RWPE1 (cell line): ENCODE results near the gene PDE4B.

ENCODE experiments used
- CTCF ChIA-PET: fragments of 350-600 bp; sonication (Branson Sonifier 250); formaldehyde crosslinking; extraction: SDS; loops from one replicate; lab custom pipeline; 2021; lab: Yijun Ruan, JAX
- POLR2A ChIA-PET: fragments of 400-600 bp; formaldehyde crosslinking; extraction: SDS; loops from one replicate; lab custom pipeline; 2020; ENCODE audit warnings: antibody characterized with exemption; ENCODE audit not compliant: low non-redundant PET; lab: Yijun Ruan, JAX
- DNase-seq: peaks from one replicate; pipeline ENCODE4 v3.0.0; 2012; ENCODE audit warnings: low spot score
- H3K27ac ChIP-seq: fragments of 450-650 bp; 2 replicates; pipeline ENCODE4 v1.5.1; 2017
- CTCF ChIP-seq: fragments of 450-650 bp; conservative IDR thresholded peaks from 2 replicates; pipeline ENCODE4 v1.5.1; 2017; ENCODE audit warnings: low read depth, mild to moderate bottlenecking

PDE4B gene

GRCh38 chr1:66302815-66303214 lies 510.1 kb downstream of the PDE4B start:
- ChIA-PET CTCF (no interaction called here), POLR2A (no interaction called here)
- no peak for DNase-seq
- TF ChIP-seq CTCF = no peak
- H3K27ac ChIP-seq = no peak overlapping the region

- no peak for DNase-seq
- ChIA-PET POLR2A (no interaction called here), CTCF (no interaction called here)
These were observed 511.0 kb downstream of the PDE4B start for GRCh38 chr1:66303646-66304045.

GRCh38 chr1:66304128-66304527 lies 511.4 kb downstream of the PDE4B start:
- H3K27ac ChIP-seq = no peak overlapping the region
- ChIA-PET POLR2A (no interaction called here), CTCF (no interaction called here)
- TF ChIP-seq CTCF = no peak
- no peak for DNase-seq

More at GRCh38 chr1:66303646-66304045, 511.0 kb downstream of the PDE4B start:
- H3K27ac ChIP-seq = no peak overlapping the region
- no peak for TF ChIP-seq CTCF

GRCh38 chr1:66305927-66306326 lies 513.2 kb downstream of the PDE4B start:
- H3K27ac ChIP-seq = no peak overlapping the region
- TF ChIP-seq CTCF = no peak
- ChIA-PET POLR2A (no interaction called here), CTCF (interaction anchor here (0.6 kb wide), 1 partner anchor 19 kb away, joined by 5 read pairs; no protein-coding TSS in a partner anchor)
- no peak for DNase-seq

- no peak overlapping the region for H3K27ac ChIP-seq
- CTCF ChIA-PET = no interaction called here
- DNase-seq = no peak
- POLR2A ChIA-PET = no interaction called here
- TF ChIP-seq CTCF = no peak
These were observed 516.5 kb downstream of the PDE4B start for GRCh38 chr1:66309006-66309741.

- TF ChIP-seq CTCF = no peak
- CTCF ChIA-PET = no interaction called here
- no peak for DNase-seq
- POLR2A ChIA-PET = no interaction called here
- H3K27ac ChIP-seq = no peak overlapping the region
These were observed 518.4 kb downstream of the PDE4B start for GRCh38 chr1:66311092-66311491.
